ENCODE measurements around the gene LHPP. TPM values are rescaled to one million over a fixed set of nuclear protein-coding genes. Genes with fewer than 3 reads are reported as not detected.

LHPP gene
- total and polyA plus RNA-seq, 2 experiments from 2014 or later, result 27.4 to 40.2 TPM

- TF ChIP-seq, protein P1, sequence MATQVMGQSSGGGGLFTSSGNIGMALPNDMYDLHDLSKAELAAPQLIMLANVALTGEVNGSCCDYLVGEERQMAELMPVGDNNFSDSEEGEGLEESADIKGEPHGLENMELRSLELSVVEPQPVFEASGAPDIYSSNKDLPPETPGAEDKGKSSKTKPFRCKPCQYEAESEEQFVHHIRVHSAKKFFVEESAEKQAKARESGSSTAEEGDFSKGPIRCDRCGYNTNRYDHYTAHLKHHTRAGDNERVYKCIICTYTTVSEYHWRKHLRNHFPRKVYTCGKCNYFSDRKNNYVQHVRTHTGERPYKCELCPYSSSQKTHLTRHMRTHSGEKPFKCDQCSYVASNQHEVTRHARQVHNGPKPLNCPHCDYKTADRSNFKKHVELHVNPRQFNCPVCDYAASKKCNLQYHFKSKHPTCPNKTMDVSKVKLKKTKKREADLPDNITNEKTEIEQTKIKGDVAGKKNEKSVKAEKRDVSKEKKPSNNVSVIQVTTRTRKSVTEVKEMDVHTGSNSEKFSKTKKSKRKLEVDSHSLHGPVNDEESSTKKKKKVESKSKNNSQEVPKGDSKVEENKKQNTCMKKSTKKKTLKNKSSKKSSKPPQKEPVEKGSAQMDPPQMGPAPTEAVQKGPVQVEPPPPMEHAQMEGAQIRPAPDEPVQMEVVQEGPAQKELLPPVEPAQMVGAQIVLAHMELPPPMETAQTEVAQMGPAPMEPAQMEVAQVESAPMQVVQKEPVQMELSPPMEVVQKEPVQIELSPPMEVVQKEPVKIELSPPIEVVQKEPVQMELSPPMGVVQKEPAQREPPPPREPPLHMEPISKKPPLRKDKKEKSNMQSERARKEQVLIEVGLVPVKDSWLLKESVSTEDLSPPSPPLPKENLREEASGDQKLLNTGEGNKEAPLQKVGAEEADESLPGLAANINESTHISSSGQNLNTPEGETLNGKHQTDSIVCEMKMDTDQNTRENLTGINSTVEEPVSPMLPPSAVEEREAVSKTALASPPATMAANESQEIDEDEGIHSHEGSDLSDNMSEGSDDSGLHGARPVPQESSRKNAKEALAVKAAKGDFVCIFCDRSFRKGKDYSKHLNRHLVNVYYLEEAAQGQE (IDR thresholded peaks at IDR 0.05; ENCODE audit: unreplicated experiment), result no peak
- no peak for TF ChIP-seq ZNF462 (CRISPR knock-in tag; IDR thresholded peaks at IDR 0.05)
Observed at GRCh38 chr10:124653311-124653710, 191.7 kb downstream of the LHPP start (continued).

DNA sequence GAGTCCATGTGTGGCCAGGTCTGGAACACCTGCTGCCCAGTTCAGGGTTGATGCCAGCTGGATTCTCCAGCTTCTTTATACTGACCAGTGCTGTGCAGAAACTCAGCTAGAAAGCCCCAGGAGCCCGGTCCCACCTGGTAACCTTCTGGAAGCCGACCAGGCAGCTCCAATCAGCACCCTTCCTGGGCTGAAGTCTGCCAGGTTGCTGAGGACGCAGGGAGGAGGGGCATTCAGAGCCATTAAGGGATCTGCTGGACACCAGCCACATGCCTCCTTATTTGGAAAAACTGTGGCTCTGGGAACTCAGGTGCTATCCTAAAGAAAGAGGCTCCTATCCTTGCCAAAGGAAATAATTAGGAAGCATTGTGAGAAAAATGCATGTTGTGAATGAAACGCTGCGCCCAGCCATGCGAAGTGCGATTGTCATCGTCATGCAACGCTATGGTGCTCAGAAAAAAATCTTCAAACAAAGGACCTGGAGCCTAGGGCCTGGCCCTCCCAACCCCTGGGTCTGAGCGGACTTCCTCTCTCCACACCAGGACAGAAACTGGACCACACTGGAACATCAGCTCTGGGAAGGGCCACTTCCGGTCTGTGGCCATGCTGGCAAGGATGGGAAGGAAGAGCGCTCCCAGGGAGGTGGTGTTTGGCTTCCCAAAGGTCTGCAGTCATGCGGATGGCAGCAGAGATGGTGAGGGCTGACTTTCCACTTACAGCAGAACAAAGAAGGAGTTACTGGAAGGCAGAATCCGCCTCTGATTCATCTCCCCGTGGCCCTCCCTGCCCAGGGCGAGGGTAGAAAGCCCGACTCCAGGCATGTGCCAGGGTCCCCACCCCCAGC, 192.4 kb downstream of the LHPP start:
- Histone ChIP-seq H3K27ac (ENCODE audit: low read depth) (no peak overlapping the region), H3K9me2 (ENCODE audit: insufficient read depth) (no peaks in the 10 kb centered on the region), H2AFZ (no peak overlapping the region), H3K4me2 (no peak overlapping the region), H3K4me3 (no peak overlapping the region), H3K79me2 (replicated peaks; ENCODE audit: insufficient read depth) (no peaks in the 10 kb centered on the region), H3K27me3 (ENCODE audit: insufficient read depth) (no peaks in the 10 kb centered on the region), H3F3A (replicated peaks; ENCODE audit: low read depth) (no peaks in the 10 kb centered on the region), H3K36me3 (ENCODE audit: insufficient read depth) (no peaks in the 10 kb centered on the region), H3K4me1 (ENCODE audit: insufficient read depth) (peaks cover 13% of the 10 kb centered on the region), H4K20me1 (replicated peaks; ENCODE audit: insufficient read depth) (no peaks in the 10 kb centered on the region)
- DNase-seq (ENCODE audit: low spot score) (no peak), ATAC-seq (no peak)
- Mint-ChIP-seq H3K4me1 (peaks cover 37% of the 10 kb centered on the region), H3K9me3 (no peaks in the 10 kb centered on the region; the same call in 2 of the 3 replicates), H3K27ac (peak overlapping the region; percentile 81; the same call in 1 of the 2 replicates), H3K27me3 (ENCODE audit: insufficient read depth, low read depth, poor library complexity) (peaks cover 3% of the 10 kb centered on the region), H3K36me3 (ENCODE audit: low read depth) (no peaks in the 10 kb centered on the region), H3K4me3 (no peak overlapping the region)
- TF ChIP-seq EZH2 (IDR thresholded peaks at IDR 0.05; ENCODE audit: low read depth, unreplicated experiment) (no peak), ZNF114 (CRISPR knock-in tag; IDR thresholded peaks at IDR 0.05) (no peak)

Data from GM23338 (cell line).